ENCODE measurements around the gene PLXNB2. TPM values are rescaled to one million over a fixed set of nuclear protein-coding genes. Genes with fewer than 3 reads are reported as not detected.
"Not testable (repeated sequence)": the region's sequence is repeated elsewhere in the genome, so short reads cannot be mapped to it uniquely, and the experiment has no call there.

PLXNB2 gene
- total RNA-seq (2014; rRNA removed; shearing (Covaris generic)), result 73.4 and 84.1 TPM in 2 replicates
- polyA plus RNA-seq (2015; cell fraction: cytosol; rRNA removed), result 107 and 112 TPM in 2 replicates
- 340 and 353 TPM in 2 replicates for polyA plus RNA-seq (2015; cell fraction: nucleus; rRNA removed)

GRCh38 chr22:50306753-50307749 lies at the start of gene PLXNB2:
PLXNB2 (minus strand) TSS chr22:50307646; CDS start chr22:50290584, 17,062 bp downstream.
- peak; percentile 62 for DNase-seq (ENCODE audit: low read depth)

- no peak for DNase-seq (ENCODE audit: low read depth)
These were observed 49.8 kb upstream of the PLXNB2 start for GRCh38 chr22:50357222-50357621.

- DNase-seq (ENCODE audit: low read depth), result no peak
These were observed 48.7 kb upstream of the PLXNB2 start for GRCh38 chr22:50356186-50356585.

DNA sequence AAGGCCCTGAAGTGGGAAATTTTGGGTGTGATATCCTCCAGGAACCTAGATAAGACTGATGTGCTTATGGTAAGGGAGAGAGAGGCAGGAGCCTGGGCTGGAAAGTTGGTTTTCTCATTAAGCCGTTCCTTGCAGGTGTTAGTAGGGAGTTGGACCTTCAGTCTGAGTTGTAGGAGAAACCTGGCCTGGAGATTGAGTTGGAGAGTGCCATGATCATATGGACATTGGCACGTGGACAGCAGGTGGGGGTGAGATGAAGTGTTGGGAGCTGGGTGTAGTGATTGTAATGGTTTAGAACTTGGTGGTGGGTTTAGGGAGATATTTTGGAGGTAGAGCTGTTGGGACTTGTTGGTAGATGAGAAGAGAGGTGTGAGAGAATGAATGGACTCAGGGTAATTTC lies 40.6 kb upstream of the PLXNB2 start:
- DNase-seq (ENCODE audit: low read depth), result no peak

DNA sequence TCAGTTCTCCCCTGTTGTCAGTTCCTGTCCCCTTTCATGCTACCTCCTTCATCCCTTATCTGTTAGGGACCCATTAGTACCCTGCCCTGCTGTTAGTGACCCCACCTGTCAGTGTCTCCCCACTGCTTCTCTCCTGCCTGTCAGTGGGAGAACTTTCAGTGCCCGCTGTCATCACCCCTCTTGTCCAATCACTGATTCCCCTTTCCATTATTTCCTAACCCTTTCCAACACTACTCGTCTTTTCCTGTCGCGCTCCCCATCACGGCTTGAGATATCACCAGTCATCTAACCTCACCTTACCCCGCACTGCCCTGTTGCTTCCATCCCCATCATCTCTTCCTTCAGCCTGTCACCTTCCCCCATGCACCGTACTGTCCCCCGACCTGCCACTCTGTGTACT lies 39.7 kb upstream of the PLXNB2 start:
- no peak for DNase-seq (ENCODE audit: low read depth)

GRCh38 chr22:50346470-50346869 lies 39.0 kb upstream of the PLXNB2 start:
- DNase-seq (ENCODE audit: low read depth), result no peak

- DNase-seq (ENCODE audit: low read depth), result no peak
These were observed 36.1 kb upstream of the PLXNB2 start for GRCh38 chr22:50343541-50343935.

DNA sequence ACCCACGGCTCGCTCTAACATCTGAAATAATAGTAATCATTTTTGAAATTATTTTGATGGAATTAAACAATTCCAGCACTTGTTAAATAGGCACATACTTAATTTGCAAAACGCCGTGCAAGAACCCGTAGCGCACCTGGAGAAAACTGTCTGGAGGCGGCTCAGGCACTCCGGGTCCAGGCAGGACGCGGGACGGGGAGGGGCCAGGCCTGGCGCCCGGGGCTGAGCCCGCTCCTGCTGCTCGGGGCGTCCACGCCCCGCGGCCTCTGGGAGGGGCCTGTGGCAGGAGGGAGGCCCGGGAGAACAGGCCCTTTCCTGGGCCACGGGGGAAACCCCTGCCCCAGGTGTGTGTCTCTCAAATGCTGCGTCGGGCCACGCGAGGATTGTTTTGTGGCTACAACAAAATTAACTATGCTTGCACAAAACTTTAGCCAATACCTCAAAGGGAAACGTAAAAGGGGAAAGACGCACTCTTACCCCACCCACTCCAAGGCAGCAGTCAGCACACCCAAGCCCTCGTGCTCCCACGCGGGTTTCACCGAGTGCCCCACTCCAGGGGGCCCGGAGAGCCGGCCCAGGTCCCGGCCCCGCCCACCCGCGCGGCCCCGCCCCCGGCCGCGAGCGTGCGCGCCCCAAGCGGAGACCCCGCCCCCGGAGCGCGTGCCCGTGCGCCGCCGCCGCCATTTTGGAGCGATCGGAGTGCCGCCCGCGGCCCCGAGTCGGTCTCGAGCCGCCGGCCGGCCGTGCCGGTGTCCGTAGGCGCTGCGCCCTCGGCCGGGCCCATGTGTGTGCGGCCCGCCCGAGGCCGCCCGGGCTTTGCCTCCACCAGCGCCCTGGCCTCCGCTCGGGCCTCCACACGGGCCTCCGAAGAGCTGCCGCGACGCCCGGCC lies 35.5 kb upstream of the PLXNB2 start, which contains the start of gene PPP6R2:
Gene PPP6R2, plus strand, starts transcription at position 677 of the 890 bp plus-strand sequence. CDS start 50,582 bp downstream, outside the sequence.
- peak; percentile 57 for DNase-seq (ENCODE audit: low read depth)

DNA sequence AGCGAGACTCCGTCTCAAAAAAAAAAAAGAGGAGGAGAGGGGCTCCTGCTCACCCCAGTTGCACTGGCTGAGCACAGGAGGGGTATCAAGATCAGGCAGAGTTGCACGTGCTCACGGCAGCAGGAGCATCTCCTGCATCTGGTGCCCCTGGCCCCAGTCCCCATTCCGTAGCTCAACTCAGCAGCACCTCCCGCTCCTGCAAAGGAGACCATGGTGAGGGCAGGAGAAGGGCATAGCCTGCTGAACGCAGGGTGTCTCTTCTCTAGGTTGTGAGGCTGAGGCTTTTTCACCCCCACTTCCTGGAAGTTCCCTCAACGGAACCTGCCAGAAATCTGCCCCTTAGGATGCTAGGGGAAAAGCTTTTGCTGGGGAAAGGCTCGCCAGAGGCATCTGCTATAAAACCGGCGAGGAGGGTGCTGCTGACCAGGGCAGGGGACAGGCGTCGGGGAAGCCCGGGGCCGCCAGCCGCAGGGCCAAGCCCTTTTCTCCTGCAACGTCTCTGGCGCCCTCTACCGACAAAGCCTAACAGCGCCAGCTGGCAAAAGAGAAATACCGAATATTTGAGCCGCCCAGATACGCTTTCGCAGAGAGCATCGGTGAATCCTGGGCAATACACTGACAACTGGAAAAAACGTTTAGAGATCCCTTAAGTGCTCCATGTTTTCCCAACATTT lies 34.7 kb upstream of the PLXNB2 start:
- peak; percentile 80 for DNase-seq (ENCODE audit: low read depth)

DNA sequence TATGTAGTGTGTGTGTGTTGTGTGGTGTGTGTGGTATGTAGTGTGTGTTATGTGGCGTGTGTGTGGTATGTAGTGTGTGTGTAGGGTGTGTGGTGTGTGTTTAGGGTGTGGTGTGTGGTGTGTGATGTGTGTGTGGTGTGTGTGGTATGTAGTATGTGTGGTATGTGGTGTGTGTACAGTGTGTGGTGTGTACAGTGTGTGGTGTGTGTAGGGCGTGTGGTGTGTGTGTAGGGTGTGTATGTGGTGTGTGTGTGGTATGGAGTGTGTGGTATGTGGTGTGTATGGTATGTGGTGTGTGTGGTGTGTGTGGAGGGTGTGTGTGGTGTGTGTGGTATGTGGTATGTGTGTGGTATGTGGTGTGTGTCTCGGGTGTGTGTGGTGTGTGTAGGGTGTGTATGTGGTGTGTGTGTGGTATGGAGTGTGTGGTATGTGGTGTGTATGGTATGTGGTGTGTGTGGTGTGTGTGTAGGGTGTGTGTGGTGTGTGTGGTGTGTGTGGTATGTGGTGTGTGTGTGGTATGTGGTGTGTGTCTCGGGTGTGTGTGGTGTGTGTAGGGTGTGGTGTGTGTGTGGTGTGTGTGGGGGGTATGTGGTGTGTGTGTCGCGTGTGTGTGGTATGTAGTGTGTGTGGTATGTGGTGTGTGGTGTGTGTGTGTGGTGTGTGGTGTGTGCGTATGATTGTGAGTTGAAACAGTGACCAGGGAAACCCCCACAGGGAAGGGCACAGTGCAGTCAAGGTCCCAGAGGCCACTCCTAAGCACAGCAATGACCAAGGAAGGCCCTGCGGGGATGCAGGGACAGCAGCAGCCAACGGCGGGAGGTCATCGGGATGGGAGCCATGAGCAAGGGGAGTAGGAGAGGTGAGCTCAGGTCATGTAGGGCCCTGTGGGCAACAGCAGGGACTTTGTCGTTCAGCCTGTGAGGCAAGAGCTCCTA lies 32.8 kb upstream of the PLXNB2 start:
- DNase-seq (ENCODE audit: low read depth), result no peak

DNA sequence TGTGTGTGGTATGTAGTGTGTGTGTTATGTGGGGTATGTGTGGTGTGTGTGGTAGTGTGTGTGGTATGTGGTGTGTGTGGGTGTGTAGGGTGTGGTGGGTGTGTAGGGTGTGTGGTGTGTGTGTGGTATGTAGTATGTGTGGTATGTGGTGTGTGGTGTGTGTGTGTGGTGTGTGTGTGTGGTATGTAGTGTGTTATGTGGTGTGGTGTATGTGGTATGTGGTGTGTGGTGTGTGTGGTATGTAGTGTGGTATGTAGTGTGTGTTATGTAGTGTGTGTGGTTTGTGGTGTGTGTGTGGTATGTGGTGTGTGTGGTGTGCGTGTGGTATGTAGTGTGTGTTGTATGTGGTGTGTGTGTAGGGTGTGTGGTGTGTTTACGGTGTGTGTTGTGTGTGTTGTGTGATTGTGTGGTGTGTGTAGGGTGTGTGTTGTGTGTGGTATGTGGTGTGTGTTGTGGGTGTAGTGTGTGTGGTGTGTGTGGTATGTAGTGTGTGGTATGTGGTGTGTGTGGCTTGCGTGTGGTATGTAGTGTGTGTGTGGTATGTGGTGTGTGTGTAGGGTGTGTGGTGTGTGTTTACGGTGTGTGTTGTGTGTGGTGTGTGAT lies 31.5 kb upstream of the PLXNB2 start:
- DNase-seq (ENCODE audit: low read depth), result no peak

- no peak for DNase-seq (ENCODE audit: low read depth)
These were observed 30.7 kb upstream of the PLXNB2 start for GRCh38 chr22:50338042-50338573.

GRCh38 chr22:50337262-50338041 lies 30.0 kb upstream of the PLXNB2 start:
- DNase-seq (ENCODE audit: low read depth), result no peak

GRCh38 chr22:50334433-50334832 lies 27.0 kb upstream of the PLXNB2 start:
- DNase-seq (ENCODE audit: low read depth), result not testable (repeated sequence)

- DNase-seq (ENCODE audit: low read depth), result peak; percentile 65
These were observed 21.8 kb upstream of the PLXNB2 start for GRCh38 chr22:50329236-50329635.

GRCh38 chr22:50327711-50328019 lies 20.2 kb upstream of the PLXNB2 start:
- no peak for DNase-seq (ENCODE audit: low read depth)

- peak; percentile 57 for DNase-seq (ENCODE audit: low read depth)
These were observed 19.7 kb upstream of the PLXNB2 start, which contains the start of gene DENND6B for GRCh38 chr22:50326956-50327710. DENND6B (minus strand) TSS chr22:50327012; CDS start chr22:50326988, 24 bp downstream.

All from HT1080 (cell line).